GM19035 (cell line): ENCODE data around the gene RHBG.

Source experiments
- ATAC-seq: cut with Tn5 transposase; IDR thresholded peaks from one replicate; pipeline ENCODE4 v1.9.1; 2021; ENCODE audit not compliant: unreplicated experiment

RHBG gene

DNA sequence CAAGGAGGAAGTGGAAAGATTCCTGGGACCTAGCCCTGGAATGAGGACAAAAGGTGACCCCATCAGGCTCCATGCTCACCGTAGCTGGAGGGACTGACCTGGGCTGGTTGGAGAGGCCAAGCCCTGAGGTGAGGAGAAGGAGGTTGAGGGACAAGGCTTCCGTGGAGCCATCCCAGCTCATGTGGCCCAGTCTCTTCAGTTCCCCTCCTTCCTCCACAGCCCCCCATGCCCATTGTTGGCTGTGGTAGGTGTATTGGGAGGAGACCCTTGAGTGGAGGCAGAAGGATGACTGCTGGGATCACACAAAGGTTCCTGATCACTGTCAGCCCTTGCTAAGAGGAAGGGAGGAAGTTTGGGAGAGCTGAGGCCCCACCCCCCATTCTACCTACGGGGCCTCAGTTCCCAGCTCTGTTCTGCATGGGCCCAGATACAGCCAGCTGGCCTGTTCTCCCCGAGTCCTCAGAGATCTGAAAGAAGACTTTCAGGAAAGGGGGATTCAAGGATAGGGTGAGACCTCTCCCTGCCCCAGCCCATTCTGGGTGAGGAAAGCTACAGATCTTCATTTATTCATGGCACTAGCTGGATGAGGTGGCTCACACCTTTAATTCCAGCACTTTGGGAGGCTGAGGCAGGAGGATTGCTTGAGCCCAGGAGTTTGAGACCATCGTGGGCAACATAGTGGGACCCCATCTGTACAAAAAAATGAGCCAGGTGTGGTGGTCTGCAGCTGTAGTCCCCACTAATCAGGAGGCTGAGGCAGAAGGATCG, 17.3 kb downstream of the RHBG start:
- no peak for ATAC-seq

DNA sequence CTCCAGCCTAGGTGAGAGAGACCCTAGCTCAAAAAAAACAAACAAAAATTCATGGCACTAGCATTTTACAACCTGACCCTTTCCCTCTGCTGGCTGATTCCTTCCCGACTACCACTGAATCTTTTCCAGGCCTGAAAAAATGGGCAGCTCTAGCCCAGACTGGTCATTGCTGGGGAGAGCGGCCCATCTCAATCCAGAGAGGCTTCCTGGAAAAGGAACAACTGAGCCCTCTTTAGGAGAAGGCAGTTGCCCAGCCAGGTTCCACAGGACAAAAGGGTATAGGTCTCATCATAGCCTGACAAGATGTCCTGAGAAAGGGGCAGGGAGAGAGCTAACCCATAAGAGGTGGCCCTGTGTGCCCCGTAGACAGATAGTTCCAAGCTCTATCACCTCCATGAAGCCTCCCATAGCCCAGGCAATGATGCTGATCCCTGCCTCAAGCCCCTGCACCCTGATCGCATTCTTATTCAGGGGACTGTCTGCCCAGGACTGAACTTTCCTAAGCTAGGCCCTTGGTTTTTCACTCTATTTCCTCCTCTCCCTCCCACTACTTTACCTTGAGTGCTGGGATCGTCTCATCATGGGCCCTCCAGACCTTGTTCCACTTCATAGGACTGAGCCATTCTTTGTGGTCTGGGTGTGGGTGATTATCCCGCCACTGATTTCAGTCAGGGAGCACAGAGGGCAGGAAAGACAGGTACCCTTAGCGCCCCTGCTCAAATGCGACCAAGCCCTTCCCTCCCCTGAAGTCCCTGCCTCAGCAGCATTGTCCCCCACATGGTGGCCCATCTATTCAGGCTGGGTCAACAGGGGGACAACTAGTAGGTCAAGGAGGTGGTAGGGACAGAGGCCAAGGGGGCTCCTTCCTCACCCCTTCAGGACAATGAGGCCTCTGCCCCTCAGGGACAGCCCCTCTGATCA, 18.2 kb downstream of the RHBG start:
- ATAC-seq: no peak

DNA sequence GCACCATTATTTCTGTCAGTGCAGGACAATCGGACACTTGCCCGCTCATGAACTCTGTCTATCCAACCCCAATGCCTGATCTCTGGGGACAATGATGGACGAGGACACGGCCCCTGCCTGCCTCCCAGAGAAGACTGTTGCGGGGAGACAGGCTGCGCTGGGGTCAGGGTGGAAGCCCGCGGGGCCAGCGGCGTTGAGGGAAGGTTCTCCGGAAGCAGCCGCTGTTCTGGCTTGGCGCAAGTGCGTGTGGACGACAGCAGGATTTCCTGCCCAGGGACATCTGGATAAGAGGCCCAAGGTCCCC, 18.8 kb downstream of the RHBG start:
- no peak for ATAC-seq

- ATAC-seq: no peak
Measured at GRCh38 chr1:156388174-156389137, 19.4 kb downstream of the RHBG start.

DNA sequence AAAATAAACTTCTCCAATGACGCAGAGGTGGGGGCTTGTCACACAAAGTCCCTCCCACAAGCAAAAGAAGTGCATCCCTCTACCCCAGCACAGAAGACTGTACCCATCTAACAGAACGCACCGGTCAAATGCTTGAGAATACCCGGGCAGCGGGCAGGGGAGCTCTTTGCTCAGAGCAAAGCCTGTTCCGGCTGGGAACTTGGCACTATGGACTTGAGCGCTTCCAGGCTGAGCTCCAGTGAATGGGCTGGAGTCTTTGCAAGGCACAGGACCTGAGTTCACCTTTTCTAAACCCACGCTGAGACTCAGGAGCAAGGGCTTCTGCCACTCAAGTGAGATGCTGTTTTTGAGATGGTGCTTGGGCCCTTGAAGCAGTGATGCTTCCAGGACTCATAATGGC, 20.3 kb downstream of the RHBG start:
- ATAC-seq: no peak

- ATAC-seq: no peak
Measured at GRCh38 chr1:156390469-156391365, 21.7 kb downstream of the RHBG start.

- ATAC-seq: no peak
Measured at GRCh38 chr1:156391366-156391677, 22.3 kb downstream of the RHBG start.

DNA sequence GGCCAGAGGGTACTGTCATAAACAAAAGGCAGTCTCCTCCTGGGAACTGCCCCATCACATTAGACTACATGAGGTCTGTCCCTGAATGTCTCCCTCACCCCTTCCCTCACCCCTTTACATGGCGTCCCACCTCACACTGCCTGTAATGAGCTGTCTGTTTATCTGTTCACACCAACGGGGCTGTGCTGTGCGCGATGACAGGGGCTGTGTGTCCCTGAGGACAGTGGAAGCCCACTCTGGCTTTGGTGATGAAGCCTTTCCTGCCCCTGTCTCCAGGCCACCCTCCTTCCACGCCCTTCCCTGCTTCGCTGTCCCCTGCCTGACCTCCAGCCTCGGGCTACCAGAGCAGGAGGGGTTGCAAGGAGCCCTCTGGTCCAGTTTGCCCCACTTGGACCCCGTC, 22.7 kb downstream of the RHBG start:
- ATAC-seq: no peak

- ATAC-seq: no peak
Measured at GRCh38 chr1:156392452-156392853, 23.4 kb downstream of the RHBG start.

DNA sequence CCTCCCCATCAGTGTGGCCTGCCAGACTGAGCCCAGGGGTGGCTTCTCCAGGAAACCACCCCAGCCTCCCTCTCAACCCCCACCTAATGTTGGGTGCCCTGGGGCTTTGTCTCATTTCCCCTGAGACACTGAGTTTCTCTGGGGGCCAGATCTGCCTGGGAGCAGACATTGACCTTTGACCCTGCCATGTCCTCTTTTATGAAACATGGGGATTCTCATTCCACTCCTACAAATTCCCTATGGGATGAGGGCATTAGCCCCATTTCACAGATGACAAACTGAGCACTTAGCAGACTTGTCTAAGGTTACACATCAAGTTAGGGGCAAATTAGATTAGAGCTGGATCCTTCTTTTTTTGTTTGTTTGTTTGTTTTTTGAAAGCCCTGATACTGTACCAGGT, 24.1 kb downstream of the RHBG start:
- ATAC-seq: no peak

DNA sequence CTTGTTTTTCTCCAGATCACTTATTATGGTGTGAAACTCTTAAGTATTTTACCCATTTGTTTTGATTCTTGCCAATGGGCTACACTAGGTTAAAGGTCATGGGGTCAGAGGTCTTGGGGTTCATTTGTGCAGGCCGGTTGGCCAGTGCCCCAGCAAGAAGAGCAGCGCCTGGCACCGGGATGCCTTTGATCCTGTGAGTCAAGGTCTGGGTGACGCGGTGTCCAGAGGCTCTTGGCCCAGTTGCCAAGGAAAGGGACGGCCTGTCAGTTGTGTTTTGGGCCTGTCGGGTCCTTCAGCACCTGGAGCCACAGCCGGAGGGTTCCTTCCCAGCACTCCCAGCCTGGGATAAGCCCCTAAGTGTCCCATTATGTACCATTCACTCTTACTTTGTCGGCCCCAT, 25.1 kb downstream of the RHBG start:
- no peak for ATAC-seq

- ATAC-seq: no peak
Measured at GRCh38 chr1:156394835-156395461, 25.9 kb downstream of the RHBG start.

DNA sequence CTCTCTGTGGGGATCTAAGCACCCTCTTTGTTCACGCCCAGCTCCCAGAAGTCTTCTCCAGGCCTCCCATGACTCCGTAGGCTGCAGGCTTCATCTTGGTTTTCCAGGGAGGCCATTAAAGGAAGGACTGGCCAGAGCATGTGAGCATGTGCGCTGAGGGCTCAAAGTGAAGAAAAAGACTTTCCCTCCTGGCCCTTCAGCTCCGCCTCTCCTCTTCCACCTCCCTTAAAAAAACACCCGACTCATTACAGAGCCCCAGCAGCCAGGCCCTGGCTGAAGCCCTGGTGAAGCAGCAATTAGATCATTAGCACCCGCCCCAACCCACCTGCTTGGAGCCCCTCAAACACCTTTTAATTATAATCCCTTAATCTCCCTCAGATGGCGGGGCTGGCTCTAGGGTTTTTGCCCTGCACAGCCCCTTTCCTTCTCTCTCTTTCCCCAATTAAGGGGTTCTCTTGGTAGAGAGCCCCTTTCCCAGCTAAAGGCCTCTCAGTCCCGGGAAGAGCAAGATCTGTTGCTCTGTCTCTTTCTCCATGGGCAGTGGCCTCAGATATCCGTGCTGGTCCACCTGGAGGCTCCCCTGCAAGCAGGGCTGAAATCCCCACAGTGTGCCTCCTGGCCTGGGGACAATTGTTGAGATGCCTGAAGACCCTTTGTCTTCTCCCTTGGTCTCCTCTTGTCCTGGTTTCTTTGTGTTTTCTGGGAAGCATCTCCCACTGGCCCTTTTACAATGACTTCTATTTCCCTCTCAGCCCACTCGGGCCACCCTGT, 30.5 kb downstream of the RHBG start:
- no peak for ATAC-seq

DNA sequence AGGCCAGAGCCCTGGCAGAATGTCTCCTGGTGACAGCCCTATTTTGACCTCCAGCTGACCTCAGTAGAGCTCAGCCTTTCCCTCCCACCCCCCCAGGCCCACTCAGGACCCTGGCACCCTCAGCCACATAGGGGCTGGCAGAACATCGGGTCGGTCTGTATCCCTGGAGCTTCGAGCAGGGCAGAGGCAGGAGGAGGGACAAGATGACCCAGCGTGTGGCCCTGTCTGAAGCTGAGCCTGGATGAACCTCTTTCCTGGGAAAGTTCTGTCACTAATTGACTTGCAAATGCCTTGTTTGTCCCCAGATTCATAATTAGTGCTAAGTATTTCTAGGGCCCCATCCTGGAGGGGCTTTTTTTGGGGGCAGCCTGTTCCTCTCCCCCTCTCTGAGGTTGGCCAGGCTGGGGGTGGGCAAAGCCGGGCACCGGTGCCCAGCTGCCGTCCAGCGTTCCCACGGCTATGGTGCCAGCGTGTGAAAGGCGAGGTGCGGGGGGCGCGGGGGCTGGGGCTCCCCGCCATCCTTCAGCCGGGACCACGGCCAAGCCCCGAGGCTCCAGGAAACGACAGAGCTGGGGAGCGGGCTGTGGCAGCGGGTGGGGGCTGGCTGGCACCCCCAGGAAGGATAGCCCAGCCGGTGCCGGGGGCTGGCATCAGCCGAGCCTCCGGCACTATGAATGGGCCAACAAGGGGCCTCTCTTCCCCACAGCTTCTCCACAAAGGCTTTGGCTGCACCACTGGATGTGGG, 31.4 kb downstream of the RHBG start:
- no peak for ATAC-seq

- no peak for ATAC-seq
Measured at GRCh38 chr1:156401041-156401574, 32.1 kb downstream of the RHBG start.

DNA sequence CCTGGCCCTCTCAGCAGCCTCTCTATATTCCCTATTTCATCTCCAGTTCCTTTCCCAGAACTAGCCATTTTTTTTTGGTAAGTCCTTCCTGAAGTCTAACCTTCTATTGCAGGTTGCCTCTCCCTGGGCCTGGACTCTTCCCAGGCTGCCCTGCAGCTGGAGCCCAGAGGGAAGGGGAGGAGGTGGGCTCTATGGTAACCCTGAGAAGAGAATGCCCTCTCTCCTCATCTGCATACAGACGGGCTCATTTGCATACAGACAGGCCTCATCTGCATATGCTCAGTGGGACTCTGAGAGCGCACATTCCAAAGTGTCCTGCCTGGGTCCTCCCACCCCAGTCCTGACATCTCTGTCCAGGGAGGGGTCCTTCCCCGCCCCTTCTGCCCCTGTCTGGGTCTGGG, 32.7 kb downstream of the RHBG start:
- ATAC-seq: no peak

- ATAC-seq: no peak
Measured at GRCh38 chr1:156402331-156403020, 33.5 kb downstream of the RHBG start.

DNA sequence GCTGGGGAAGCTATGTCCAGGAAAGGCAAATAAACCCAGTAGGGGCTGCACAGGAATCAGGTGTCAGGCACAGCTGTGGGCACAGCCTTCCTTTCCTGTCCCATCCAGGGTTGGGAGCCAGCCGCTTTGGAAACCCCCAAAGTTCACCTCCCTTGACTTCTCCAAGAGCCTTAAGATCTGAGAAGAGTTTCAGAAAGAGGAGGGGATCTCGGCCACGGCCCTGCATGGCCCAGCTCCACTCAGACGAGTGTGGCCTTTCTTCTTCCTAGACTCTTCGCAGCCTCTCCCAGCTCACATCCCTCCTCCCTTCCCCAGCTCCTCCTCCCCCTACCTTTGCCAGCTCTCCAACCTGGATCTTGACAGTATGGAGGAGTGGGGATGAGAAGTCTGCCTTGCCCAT, 36.7 kb downstream of the RHBG start:
- ATAC-seq: no peak
